Activated CD8-positive, alpha-beta memory T cell treated with anti-CD3 and anti-CD28 coated beads for 24 hours (primary cell): Measurements from ENCODE around the gene TEPSIN.

Source experiments
- DNase-seq: peaks from one replicate; pipeline ENCODE4 v3.0.0-alpha.2; 2020

TEPSIN gene

GRCh38 chr17:81218459-81218858 lies 20.4 kb downstream of the TEPSIN start:
- DNase-seq, result no peak

DNA sequence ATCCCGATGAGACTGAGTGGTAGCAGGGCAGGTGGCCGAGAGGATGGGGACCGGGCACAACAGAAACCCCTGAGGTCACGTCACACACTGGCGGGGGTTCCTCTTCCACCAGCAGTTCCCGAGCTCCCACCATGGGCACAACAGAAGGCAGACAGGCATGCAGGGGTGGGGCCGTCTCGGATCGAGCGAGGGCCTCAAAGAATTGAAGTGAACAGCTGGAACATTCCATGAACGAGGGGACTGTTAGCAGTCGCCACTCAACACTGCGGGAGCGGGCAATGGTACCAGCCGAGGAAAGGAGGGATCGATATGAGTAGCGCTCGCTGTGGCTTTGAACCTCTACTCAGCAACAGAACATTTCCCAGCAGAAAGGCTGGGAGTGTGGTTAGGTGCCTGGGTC lies 21.4 kb downstream of the TEPSIN start:
- no peak for DNase-seq

DNA sequence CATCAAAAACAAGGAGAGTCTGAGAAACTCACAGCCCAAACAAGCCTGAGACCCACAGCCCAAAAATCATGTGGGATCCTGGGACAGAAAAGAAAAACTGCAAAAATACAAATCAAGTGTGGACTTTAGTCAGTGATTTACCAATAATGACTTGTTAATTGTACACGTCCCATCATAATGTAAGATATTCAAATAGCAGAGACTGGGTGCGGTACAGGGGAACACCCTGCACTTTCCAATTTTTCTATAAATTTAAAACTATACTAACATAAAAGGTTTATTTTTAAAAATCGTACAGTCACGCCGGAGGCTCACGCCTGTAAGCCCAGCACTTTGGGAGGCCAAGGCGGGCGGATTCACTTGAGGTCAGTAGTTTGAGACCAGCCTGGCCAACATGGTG lies 24.9 kb downstream of the TEPSIN start:
- DNase-seq, result no peak

- no peak for DNase-seq
Observed at GRCh38 chr17:81212365-81212764, 26.5 kb downstream of the TEPSIN start.

DNA sequence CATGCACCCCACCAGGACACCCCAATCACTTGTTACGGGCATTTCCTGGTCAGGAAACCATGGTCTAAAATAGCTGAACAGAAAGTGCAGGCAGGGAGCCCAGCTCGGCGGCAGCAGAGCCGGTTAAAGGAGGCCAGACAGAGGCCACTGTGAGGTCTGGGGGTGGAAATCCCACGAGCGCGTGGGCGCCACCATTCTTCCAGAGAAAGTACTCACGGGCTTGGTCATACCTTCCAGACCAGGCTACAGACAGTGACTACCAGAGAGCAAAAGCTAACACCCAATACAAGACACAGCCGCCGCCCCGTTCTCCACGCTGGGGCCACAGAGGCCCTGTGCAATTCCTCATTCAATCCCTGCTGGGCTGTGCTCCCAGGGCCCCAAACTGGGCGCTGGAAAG lies 28.0 kb downstream of the TEPSIN start:
- DNase-seq, result no peak

GRCh38 chr17:81210466-81210865 lies 28.4 kb downstream of the TEPSIN start:
- DNase-seq, result no peak

- no peak for DNase-seq
Observed at GRCh38 chr17:81209141-81209540, 29.7 kb downstream of the TEPSIN start.

- DNase-seq, result no peak
Observed at GRCh38 chr17:81208651-81209050, 30.2 kb downstream of the TEPSIN start.

DNA sequence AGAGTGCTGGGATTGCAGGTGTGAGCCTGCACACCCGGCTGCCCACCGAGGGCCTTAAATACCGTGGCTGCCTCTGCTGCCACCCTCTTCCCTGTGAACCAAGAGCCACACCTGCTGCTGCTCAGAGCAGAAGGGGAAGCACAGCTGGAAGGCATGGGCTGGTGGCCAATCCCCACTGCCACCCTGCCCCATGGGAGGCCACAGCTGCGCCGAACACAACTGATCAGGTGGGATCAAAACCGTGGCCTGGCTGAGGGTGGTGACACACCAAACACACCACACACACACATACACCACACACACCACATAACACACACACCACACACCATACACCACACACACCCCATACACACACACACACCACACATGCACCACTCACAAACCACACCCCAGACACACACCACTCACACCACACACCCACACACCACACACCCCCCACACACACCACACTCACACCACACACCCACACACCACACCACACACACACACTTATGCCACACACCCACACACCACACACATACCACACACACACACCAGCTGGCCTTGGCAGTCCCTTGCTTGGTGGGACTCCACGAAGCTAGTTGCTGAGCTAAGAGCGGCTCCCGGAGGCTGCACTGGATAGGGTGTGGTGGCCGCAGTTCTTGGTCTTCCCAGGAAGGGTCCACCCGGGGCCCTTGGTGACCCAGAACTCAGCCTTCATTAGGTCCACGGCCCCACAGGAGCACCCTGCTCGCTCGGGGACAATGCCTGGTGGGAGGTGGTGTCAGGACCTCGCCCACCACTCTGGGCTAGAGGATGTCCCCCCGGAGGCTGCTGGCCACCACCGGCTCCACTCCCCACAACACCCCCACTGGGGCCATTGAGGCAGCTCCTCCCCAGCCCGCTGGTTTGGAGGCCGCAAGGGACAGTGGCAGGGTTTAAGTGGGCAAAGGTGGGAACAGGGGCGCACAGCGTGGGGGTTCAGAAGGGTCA lies 31.0 kb downstream of the TEPSIN start:
- no peak for DNase-seq

DNA sequence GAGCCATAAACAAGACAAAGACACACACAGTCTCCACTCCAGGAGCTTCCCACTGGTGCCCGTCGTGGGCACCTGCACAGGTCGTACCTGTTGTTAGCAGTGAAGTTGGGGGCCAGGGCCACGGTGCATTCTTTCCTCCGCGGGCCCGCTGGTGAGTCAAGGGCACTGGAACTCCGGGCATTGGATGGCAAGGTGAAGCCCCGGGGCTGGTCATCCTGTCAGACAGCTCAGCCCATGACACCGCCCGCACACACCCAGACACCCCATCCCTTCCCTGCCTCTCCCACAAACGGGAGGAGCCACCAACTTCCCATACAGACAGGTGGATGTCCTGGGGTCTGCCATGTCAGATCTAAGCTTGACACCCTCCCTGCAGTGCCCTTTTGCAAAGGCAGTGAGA lies 32.2 kb downstream of the TEPSIN start:
- DNase-seq, result no peak

GRCh38 chr17:81206166-81206565 lies 32.7 kb downstream of the TEPSIN start:
- no peak for DNase-seq

GRCh38 chr17:81204578-81204977 lies 34.3 kb downstream of the TEPSIN start:
- DNase-seq, result no peak

GRCh38 chr17:81203136-81203535 lies 35.7 kb downstream of the TEPSIN start:
- no peak for DNase-seq

DNA sequence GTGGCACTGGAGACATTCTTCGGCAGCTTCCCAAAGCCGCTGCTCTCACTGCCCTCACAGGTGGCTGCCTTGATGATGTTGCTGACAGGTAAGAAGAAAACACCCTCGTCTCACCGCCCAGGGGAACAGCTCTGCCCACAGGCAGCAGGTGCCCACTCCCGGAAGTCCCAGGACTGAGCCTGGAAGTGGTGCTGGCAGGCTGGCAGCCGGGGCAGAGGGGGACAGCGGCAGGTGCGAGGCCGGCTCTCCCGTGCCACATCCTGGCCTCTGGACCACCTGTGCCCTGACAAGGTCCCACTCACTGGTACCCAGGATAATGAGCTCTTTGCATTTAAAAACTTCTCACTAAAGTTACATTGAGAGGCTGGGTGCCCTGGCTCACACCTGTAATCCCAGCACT lies 36.5 kb downstream of the TEPSIN start:
- DNase-seq, result no peak

DNA sequence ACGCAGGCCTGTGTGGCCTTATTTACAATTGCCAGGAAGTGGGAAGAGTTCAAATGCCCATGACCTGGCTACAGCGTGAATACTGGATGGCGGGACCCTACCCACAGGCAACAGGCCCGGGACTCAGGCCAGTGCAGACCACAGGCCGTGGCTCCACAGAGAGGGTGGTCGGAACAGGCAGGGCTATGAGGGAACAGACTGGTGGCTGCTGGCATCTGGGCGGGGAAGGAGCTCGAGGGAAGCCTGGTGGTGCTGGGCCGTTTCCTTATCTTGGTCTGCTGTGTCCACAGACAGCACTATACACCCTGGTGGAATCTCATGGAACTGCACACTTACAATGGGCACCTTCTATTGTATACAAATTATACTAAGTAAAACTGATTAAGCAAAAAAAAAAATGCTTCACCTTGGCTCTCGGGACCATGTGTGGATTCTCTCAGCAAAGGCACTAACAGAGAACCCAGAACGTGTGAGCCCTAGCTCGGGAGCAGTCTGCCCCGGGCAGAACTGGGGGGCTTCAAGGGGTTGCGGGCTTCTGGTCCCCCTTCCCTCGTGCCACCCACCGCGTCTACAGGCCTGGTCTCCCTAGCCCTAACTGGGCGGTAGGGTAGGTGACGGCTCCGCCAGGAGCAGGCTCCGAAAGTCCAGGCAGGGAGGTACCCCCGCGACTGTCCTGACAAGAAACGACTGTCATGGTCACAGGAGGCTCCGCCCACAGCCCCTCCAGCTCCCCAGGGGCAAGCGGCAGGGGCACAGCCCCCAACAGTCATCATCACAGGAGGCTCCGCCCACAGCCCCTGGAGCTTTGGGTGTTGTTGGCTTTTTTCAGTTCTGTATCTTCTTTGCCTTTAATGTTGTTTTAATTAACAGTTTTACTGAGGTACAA lies 37.9 kb downstream of the TEPSIN start:
- no peak for DNase-seq

DNA sequence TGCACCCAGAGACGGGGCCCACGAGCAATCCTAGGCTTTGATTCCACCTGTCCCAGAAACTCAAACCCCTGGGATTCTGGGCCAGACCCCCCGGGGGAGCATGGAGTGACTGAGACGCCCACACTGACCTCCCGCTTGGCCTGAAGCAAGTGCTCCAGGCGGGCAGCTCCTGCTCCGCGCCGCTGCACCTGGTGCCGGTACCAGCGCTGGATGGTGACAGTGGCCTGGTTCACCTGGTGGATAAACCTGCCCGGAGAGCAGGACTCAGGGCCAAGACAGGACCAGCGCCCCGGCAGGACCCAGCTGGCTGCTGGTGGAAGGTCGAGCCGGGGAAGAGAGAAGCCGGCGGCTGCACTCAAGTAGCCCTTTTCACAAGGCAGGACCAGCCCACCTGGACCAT lies 38.7 kb downstream of the TEPSIN start:
- no peak for DNase-seq

DNA sequence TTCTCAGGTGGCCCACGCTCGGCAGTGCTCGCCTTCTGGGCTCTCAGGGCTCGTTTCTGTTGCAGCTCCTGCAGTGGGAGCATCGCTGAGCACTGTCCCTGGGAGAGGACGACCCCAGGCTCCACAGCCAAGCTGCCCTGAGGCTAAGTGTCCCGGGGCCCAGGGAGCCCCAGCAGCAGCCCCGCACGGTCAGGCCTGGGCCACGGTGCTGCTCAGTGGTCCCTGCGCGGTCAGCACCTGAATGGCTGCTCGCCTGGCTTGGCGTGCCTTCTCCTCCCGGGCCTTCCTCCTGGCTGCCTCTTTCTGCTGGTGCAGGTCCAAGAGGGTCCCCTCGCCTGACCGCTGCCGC lies 39.4 kb downstream of the TEPSIN start:
- no peak for DNase-seq

DNA sequence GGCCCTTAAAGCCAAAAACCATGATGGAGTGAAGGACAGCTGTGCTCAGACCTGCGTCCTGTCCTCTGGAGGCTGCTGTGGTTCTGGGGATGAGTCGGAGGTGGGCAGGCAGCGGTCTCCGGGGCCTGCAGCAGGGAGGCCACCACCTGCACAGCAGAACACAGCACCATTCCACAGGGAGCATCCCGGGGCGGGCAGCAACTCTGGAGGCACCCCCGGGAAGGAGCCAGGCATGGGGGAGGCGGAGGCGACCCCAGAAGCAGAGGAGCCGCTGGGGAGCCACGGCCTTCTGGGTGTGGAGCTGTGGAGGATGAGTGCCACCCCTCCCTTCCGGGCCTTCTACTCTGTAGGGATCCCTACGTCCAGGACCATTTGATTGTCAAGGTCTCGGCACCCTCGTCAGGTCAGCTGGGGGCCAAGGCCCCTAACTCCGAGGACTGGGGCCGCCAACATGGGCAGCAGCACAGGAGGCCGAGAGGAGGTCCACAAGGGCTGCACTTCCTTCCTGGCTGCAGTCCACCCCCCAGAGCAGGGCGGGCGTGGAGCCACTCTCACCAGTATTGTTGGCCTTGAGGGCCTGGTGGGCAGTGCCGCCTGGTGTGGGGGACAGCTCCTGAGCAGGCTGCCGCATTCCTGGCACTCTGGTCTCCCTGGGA lies 39.9 kb downstream of the TEPSIN start:
- DNase-seq, result no peak

DNA sequence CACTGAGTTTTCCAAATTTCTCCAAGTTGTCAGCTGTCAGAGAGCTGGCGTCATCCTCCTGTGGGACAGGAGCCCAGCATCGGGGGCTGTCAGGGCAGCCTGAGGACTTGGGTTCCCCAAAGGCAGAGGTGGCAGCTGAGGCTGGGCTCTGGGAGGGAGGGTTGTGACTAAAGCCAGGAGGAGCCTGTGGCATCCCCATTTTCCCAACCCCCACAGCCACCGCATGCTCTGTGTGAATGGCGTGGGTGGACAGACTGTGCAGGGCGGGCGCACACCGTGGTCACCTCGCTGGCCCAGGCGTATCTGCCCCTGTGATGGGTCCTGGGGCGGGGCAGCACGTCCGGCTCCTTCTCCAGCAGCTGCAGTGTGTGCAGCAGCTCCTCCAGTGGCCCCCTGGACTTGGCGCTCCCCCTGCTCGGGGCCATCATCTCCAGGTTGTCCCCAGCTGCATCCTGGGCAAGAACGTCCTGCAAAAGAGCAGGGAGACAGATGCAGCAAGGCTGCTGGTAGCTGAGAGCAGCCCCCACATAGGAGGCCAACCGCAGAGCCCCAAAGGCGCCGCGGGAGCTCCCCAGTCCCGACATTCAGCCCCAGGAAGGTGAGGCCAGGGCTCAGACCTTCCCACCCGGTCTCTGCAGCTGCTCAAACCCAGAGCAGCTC lies 40.9 kb downstream of the TEPSIN start:
- DNase-seq, result no peak

GRCh38 chr17:81197409-81197795 lies 41.5 kb downstream of the TEPSIN start:
- DNase-seq, result no peak

- no peak for DNase-seq
Observed at GRCh38 chr17:81196505-81197408, 42.1 kb downstream of the TEPSIN start.
